HepG2 (cell line): Measurements from ENCODE around the gene MAP2K3. TPM values are rescaled to one million over a fixed set of nuclear protein-coding genes. Genes with fewer than 3 reads are reported as not detected.
A peak's percentile ranks its signal among the peaks of the same experiment; 100 is the strongest.
"Not testable (repeated sequence)": the region's sequence is repeated elsewhere in the genome, so short reads cannot be mapped to it uniquely, and the experiment has no call there.

ENCODE experiments used
- ATAC-seq: fragments of 200-7000 bp; cut with Tn5 transposase; 3 replicates; pipeline ENCODE4 v1.9.1; 2020; ENCODE audit warnings: mild to moderate bottlenecking, moderate library complexity
- BruUV-seq: library from RNA; stranded (reverse); fragments of 400-500 nt; replicated peaks from 2 replicates; lab custom pipeline; 2021; lab: Mats Ljungman, UMichigan
- CTCF ChIA-PET: fragments of 300-600 bp; formaldehyde crosslinking; extraction: SDS; loops from one replicate; lab custom pipeline; 2021; ENCODE audit warnings: low total read pairs, inconsistent platforms, low intra/inter-chr PET ratio; lab: Yijun Ruan, JAX
- POLR2A ChIA-PET: fragments of 350-600 bp; sonication (Branson Sonifier 250); formaldehyde crosslinking; loops from one replicate; lab custom pipeline; 2020; ENCODE audit warnings: antibody characterized with exemption, inconsistent platforms; lab: Yijun Ruan, JAX
- DNase-seq: peaks from one replicate; pipeline ENCODE4 v3.0.0-alpha.2; 2015; ENCODE audit warnings: low spot score
- FAIRE-seq: peaks from 3 replicates; lab custom pipeline; 2011; peaks lifted over from hg19 to GRCh38; lab: Jason Lieb, UNC
- H2AFZ ChIP-seq: one replicate; pipeline ENCODE4 v1.6.1; 2011; ENCODE audit warnings: low read length, inconsistent platforms
- H3K27ac ChIP-seq: fragments of 300-600 bp; 3 replicates; pipeline ENCODE4 v1.8.0; 2011; ENCODE audit warnings: mixed run types, mild to moderate bottlenecking, mixed read lengths, low read length, inconsistent platforms; ENCODE audit not compliant: insufficient read depth; ENCODE audit errors: extremely low read length
- H3K27me3 ChIP-seq, 2 experiments: fragments of 200-600 bp in 1 of 2; 2 replicates in 1 of 2; 3 replicates in 1 of 2; pipeline versions ENCODE4 v1.6.0 to v1.8.0; 2011; ENCODE audit warnings: low read length in 2 of 2, mild to moderate bottlenecking in 2 of 2, moderate library complexity in 2 of 2, inconsistent platforms in 1 of 2; ENCODE audit not compliant: insufficient read depth in 2 of 2, control insufficient read depth in 1 of 2
- H3K36me3 ChIP-seq, 2 experiments: fragments of 200-600 bp in 1 of 2; replicated peaks in 1 of 2; 2 replicates in 1 of 2; 3 replicates in 1 of 2; pipeline versions ENCODE4 v1.5.1 to v1.8.0; 2011; ENCODE audit warnings: low read length in 2 of 2, inconsistent platforms in 1 of 2; ENCODE audit not compliant: insufficient read depth in 2 of 2, control insufficient read depth in 1 of 2
- H3K4me1 ChIP-seq: 2 replicates; pipeline ENCODE4 v1.5.1; 2012; ENCODE audit warnings: low read length, inconsistent platforms; ENCODE audit not compliant: insufficient read depth
- H3K4me2 ChIP-seq: 2 replicates; pipeline ENCODE4 v1.6.0; 2011; ENCODE audit warnings: low read depth, low read length, inconsistent platforms
- H3K4me3 ChIP-seq, 3 experiments: fragments of 200-600 bp in 1 of 3; sonication (generic), shearing (Covaris generic) in 1 of 3; replicated peaks in 1 of 3; 2 replicates each; pipeline ENCODE4 v1.5.1; 2011 to 2016; ENCODE audit warnings: low read length in 3 of 3, inconsistent platforms in 2 of 3, low read depth in 2 of 3, mild to moderate bottlenecking in 2 of 3, control low read depth in 1 of 3, mixed read lengths in 1 of 3; ENCODE audit not compliant: insufficient read depth in 1 of 3
- H3K79me2 ChIP-seq: one replicate; pipeline ENCODE4 v1.6.1; 2011; ENCODE audit warnings: low read length, inconsistent platforms; ENCODE audit not compliant: insufficient read depth
- H3K9ac ChIP-seq: 2 replicates; pipeline ENCODE4 v1.6.0; 2011; ENCODE audit warnings: mild to moderate bottlenecking, low read depth, low read length, inconsistent platforms; ENCODE audit not compliant: insufficient read depth
- H3K9me3 ChIP-seq: 2 replicates; pipeline ENCODE4 v1.5.1; 2012; ENCODE audit warnings: mild to moderate bottlenecking, low read length
- H4K20me1 ChIP-seq: 2 replicates; pipeline ENCODE4 v1.6.0; 2011; ENCODE audit warnings: inconsistent platforms, mild to moderate bottlenecking, low read length, moderate library complexity; ENCODE audit not compliant: insufficient read depth
- CEBPB ChIP-seq: IDR thresholded peaks from 2 replicates; pipeline ENCODE4 v1.6.1; 2011; ENCODE audit warnings: low read depth, low read length, improper control_type of control experiment, borderline replicate concordance
- CEBPG ChIP-seq: IDR thresholded peaks from 2 replicates; pipeline ENCODE4 v1.6.1; 2016
- ZNF12 ChIP-seq: sonication (generic); formaldehyde crosslinking; IDR thresholded peaks from 2 replicates; pipeline ENCODE4 v1.5.0; 2020; ENCODE audit warnings: missing genetic modification reagents
- WGBS: methylation state at CpG from one replicate; pipeline ENCODE4 v1.1.6; 2017; ENCODE audit warnings: low lambda C conversion rate; 5-methylcytosine and 5-hydroxymethylcytosine counted together
- in situ Hi-C: cut with HindIII; loops from 2 replicates; pipeline ENCODE4 v1.10.0; 2017; ENCODE audit warnings: low pct_unique_long_range_greater_than_20kb; ENCODE audit not compliant: extremely low pct_ligation_motif_present
- intact Hi-C: fragments of 100-400 bp; cut with micrococcal nuclease; formaldehyde crosslinking; loops from one replicate; pipeline ENCODE4 v1.10.0; 2022; ENCODE audit not compliant: unreplicated experiment
- polyA plus RNA-seq, 8 experiments: library from polyadenylated mRNA; depleted of rRNA in 3 of 8; stranded (reverse) in 7 of 8; unstranded in 1 of 8; fragments of >200 nt; fragmentation: Illumina TruSeq in 4 of 8; extraction: Trizol in 4 of 8; gene quantifications; 2 replicates each; pipeline versions ENCODE4 v1.2.1 to v1.2.3, GENCODE V29; 2011 to 2016; ENCODE audit warnings: low read depth in 4 of 8, missing spikeins in 1 of 8, mixed read lengths in 1 of 8; ENCODE audit not compliant: insufficient read depth in 1 of 8
- total RNA-seq, 5 experiments: library from RNA; depleted of rRNA; stranded (reverse); fragments of >200 nt; fragmentation: Illumina TruSeq; extraction: Trizol; gene quantifications; 2 replicates each; pipeline ENCODE4 v1.2.3, GENCODE V29; 2016; ENCODE audit warnings: low read depth in 1 of 5

MAP2K3 gene
- total and polyA plus RNA-seq, 2 of the 13 experiments (the other 11 are each of a cell fraction or from before 2014, with no cell fraction given) = 20.5 to 27.4 TPM

DNA sequence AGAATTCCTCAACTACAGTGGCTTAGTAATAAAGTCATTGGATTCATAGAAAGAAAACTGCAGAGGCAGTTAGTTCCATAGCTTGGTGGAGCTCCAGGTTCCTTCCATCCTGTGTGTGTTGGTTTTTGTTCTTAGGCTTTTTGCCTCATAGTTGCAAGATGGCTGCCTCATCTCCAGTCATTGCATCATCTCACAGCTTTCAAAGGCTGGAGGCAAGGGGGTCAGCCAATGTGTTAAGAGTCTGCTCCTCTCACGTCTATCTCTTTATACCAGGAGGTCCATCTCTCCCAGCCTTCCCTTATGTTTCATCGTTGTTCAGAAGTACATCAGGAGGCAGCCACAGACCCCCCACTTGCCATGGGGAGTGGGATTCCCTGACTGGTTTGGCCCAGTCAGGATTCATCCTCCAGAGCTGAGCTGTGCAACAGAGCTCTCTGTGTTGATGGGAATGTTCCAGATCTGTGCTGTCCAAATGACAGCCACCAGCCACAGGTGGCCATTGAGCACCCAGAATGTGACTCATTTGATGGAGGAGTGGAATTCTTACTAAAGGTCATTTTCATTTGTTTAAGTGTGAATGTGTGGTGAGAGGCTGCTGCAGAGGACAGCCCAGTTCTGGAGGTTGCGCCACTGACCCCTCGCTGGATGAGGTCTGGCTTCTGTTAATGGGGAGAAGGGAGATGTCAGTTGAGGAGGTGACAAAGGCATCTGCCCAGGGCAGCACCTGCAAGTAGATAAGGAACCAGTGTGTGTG, 52.2 kb downstream of the MAP2K3 start:
- H3K79me2 ChIP-seq, CTCF ChIA-PET, intact Hi-C loops, H3K27me3 ChIP-seq, H3K36me3 ChIP-seq, POLR2A ChIA-PET, FAIRE-seq, BruUV-seq, H4K20me1 ChIP-seq, H3K27ac ChIP-seq, H3K9ac ChIP-seq, H2AFZ ChIP-seq, in situ Hi-C loops, H3K9me3 ChIP-seq: not testable (repeated sequence)
- TF ChIP-seq CEBPG (peak; percentile 36), CEBPB (peak; percentile 13; the same call in 1 of the 2 replicates), ZNF12 (CRISPR knock-in tag) (peak; percentile 72; the same call in 1 of the 2 replicates)
- H3K4me3 ChIP-seq = peak overlapping the region in 1 of 3 experiments; percentile 6; a peak in 1 of 6 replicates
- ATAC-seq (peak; percentile 52), DNase-seq (peak; percentile 18)
- peak overlapping the region; percentile 19; the same call in 1 of the 2 replicates for H3K4me2 ChIP-seq
- 26% methylated on average over 4 of the region's 4 CpGs for WGBS
- H3K4me1 ChIP-seq = peaks cover 13% of the 10 kb centered on the region

DNA sequence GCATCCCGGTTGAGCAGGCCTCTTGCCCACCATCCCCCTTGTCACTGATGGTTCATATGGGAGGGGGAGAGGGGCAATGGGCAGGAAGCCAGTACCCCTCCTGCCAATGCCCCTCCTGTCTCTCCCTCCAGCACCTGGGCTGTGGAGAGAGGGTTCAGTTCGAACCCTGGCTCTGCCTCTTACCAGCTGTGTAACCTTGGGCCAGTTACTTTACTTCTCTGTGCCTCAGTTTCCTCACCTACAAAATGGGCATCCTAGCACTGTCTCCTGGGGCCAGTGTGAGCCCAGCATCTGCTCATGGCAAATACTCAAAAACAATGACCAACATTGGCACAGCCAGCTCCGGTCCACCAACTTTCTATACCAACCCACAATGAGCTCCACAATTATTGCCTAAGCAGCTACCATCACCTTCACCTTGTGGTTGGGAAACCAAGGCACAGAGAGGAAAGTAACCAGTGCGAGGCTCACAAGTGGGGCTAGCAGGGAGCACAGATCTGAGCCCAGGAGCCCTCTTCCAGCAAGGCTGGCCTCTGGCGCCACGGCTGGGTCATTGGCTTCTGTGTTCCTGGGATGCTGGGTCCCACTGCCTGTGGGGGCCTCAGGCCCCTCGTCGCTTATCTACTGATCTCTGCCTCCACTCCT, 53.6 kb downstream of the MAP2K3 start:
- not testable (repeated sequence) for FAIRE-seq, H3K27ac ChIP-seq

More for the DNA sequence above, 53.6 kb downstream of the MAP2K3 start:
- H2AFZ ChIP-seq, BruUV-seq, H3K36me3 ChIP-seq, POLR2A ChIA-PET, H3K9me3 ChIP-seq, intact Hi-C loops, DNase-seq, ATAC-seq, H4K20me1 ChIP-seq, H3K79me2 ChIP-seq, in situ Hi-C loops, H3K27me3 ChIP-seq, CTCF ChIA-PET, H3K4me3 ChIP-seq, H3K9ac ChIP-seq: not testable (repeated sequence)
- WGBS = 28% methylated on average over 8 of the region's 8 CpGs
- Histone ChIP-seq H3K4me2 (peak overlapping the region; percentile 19; the same call in 1 of the 2 replicates), H3K4me1 (peaks cover 13% of the 10 kb centered on the region)
